ENCODE data around the gene SCN2B.
A peak's percentile ranks its signal among the peaks of the same experiment; 100 is the strongest.

Gene SCN2B

DNA sequence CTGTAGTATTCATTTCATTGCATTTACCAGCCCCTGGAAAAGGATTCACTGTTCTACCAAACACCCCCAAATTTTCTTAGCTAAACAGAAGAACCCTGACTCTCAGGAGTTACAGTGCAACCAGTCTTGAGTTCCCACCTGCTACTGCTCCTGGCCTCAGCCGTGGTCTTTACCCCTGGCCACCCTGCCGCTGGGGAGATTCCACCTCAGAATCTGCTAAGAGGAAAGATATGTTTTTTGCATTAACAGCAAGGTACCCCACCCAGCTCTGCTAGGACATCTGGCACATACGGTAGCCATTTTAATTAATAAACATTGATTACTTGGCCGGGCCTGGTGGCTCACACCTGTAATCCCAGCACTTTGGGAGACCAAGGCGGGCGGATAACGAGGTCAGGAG lies 39.3 kb upstream of the SCN2B start:
- Histone ChIP-seq H3K9me3 (replicated peaks; ENCODE audit: insufficient read depth, low read length) (no peaks in the 10 kb centered on the region), H3K4me3 (ENCODE audit: low read length) (no peak overlapping the region), H3K27me3 (replicated peaks; ENCODE audit: insufficient read depth, low read length) (peaks cover 73% of the 10 kb centered on the region), H3K4me2 (ENCODE audit: low read depth, low read length) (no peak overlapping the region), H3K27ac (ENCODE audit: low read length) (no peak overlapping the region), H3K9ac (ENCODE audit: low read length) (no peak overlapping the region), H3K4me1 (ENCODE audit: low read length) (peaks cover 15% of the 10 kb centered on the region), H3K36me3 (replicated peaks; ENCODE audit: insufficient read depth, low read length) (no peaks in the 10 kb centered on the region), H3K79me2 (ENCODE audit: low read length) (no peaks in the 10 kb centered on the region), H4K20me1 (ENCODE audit: insufficient read depth, low read length) (no peaks in the 10 kb centered on the region; the same call in 1 of the 2 replicates), H2AFZ (ENCODE audit: low read length) (no peak overlapping the region), H3K9me2 (replicated peaks; ENCODE audit: insufficient read depth, low read length) (no peaks in the 10 kb centered on the region), H3F3A (ENCODE audit: insufficient read depth, low read length) (peaks cover 9% of the 10 kb centered on the region; the same call in 1 of the 2 replicates)
- DNase-seq, result no peak
- TF ChIP-seq EZH2phosphoT487 (IDR thresholded peaks at IDR 0.05; ENCODE audit: low read length) (no peak), EZH2 (optimal IDR thresholded peaks at IDR 0.05; ENCODE audit: low read depth, low read length) (no peak)
- TF ChIP-seq, protein P1, sequence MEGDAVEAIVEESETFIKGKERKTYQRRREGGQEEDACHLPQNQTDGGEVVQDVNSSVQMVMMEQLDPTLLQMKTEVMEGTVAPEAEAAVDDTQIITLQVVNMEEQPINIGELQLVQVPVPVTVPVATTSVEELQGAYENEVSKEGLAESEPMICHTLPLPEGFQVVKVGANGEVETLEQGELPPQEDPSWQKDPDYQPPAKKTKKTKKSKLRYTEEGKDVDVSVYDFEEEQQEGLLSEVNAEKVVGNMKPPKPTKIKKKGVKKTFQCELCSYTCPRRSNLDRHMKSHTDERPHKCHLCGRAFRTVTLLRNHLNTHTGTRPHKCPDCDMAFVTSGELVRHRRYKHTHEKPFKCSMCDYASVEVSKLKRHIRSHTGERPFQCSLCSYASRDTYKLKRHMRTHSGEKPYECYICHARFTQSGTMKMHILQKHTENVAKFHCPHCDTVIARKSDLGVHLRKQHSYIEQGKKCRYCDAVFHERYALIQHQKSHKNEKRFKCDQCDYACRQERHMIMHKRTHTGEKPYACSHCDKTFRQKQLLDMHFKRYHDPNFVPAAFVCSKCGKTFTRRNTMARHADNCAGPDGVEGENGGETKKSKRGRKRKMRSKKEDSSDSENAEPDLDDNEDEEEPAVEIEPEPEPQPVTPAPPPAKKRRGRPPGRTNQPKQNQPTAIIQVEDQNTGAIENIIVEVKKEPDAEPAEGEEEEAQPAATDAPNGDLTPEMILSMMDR (IDR thresholded peaks at IDR 0.05; ENCODE audit: low read length), result no peak

DNA sequence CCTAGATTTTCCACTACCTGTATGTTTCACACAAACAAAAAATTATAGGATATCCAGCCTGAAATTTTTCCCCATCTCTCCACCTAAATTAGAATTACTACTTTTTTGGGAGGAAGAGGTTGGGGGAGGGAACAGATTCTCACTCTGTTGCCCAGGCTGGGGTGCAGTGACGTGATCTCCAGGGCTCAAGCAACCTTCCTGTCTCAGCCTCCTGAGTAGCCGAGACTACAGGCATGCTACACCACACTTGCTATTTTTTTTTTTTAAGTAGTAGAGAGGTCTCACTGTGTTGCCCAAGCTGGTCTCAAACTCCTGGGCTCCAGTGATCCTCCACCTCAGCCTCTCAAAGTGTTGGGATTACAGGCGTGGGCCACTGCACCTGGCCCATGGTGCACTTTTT lies 38.8 kb upstream of the SCN2B start:
- Histone ChIP-seq H3K36me3 (replicated peaks; ENCODE audit: insufficient read depth, low read length) (no peaks in the 10 kb centered on the region), H3K9me3 (replicated peaks; ENCODE audit: insufficient read depth, low read length) (no peaks in the 10 kb centered on the region), H3K4me2 (ENCODE audit: low read depth, low read length) (no peak overlapping the region), H3K9me2 (replicated peaks; ENCODE audit: insufficient read depth, low read length) (no peaks in the 10 kb centered on the region), H3K9ac (ENCODE audit: low read length) (no peak overlapping the region), H3K27me3 (replicated peaks; ENCODE audit: insufficient read depth, low read length) (peaks cover 74% of the 10 kb centered on the region), H2AFZ (ENCODE audit: low read length) (no peak overlapping the region), H3K4me3 (ENCODE audit: low read length) (no peak overlapping the region), H3K79me2 (ENCODE audit: low read length) (no peaks in the 10 kb centered on the region), H3K27ac (ENCODE audit: low read length) (no peak overlapping the region), H3K4me1 (ENCODE audit: low read length) (peaks cover 15% of the 10 kb centered on the region), H4K20me1 (ENCODE audit: insufficient read depth, low read length) (no peaks in the 10 kb centered on the region; the same call in 1 of the 2 replicates), H3F3A (ENCODE audit: insufficient read depth, low read length) (peaks cover 9% of the 10 kb centered on the region; the same call in 1 of the 2 replicates)
- no peak for DNase-seq
- TF ChIP-seq EZH2 (optimal IDR thresholded peaks at IDR 0.05; ENCODE audit: low read depth, low read length) (no peak), EZH2phosphoT487 (IDR thresholded peaks at IDR 0.05; ENCODE audit: low read length) (no peak)
- TF ChIP-seq, protein P1 (IDR thresholded peaks at IDR 0.05; ENCODE audit: low read length), result no peak

DNA sequence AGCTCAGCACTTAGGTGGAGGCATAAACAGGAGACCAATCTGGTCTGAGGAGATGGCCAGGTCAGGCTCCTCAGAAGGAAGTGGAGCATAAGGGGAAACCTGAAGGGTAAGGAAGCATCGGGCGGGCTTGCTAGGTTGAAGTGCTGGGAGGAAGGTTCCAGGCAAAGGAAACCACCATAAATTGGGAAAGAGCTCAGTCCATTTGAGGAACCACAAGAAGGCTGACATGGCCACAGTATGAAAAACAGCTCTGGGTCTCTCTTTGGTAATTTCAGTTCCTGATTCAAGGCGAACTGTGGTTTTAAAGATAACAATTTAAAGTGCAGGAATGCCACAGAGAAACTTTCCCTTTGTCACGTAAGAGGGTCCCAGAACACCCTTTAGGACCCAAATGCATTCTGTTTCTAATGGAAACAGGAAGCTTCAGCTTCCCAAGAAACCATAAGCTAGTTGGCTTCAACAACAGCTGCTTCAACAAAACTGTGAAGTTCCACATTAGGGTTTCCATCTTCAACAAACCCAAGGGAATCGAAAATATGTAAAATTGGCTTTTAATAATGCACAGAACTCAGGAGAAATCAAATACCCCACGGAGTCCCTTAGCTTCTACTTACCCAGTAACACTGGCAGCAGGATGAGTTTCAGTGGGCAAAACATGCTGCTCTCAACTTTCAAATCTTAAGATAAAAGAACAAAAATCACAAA lies 37.9 kb upstream of the SCN2B start:
- H2AFZ ChIP-seq (ENCODE audit: low read length), result no peak overlapping the region

More for the DNA sequence above, 37.9 kb upstream of the SCN2B start:
- Histone ChIP-seq H3K27me3 (replicated peaks; ENCODE audit: insufficient read depth, low read length) (peaks cover 69% of the 10 kb centered on the region), H3K9me3 (replicated peaks; ENCODE audit: insufficient read depth, low read length) (no peaks in the 10 kb centered on the region), H3K4me2 (ENCODE audit: low read depth, low read length) (peak overlapping the region; percentile 46), H3K4me1 (ENCODE audit: low read length) (peaks cover 15% of the 10 kb centered on the region), H3K79me2 (ENCODE audit: low read length) (no peaks in the 10 kb centered on the region), H4K20me1 (ENCODE audit: insufficient read depth, low read length) (no peaks in the 10 kb centered on the region; the same call in 1 of the 2 replicates), H3K36me3 (replicated peaks; ENCODE audit: insufficient read depth, low read length) (no peaks in the 10 kb centered on the region), H3K4me3 (ENCODE audit: low read length) (no peak overlapping the region), H3K27ac (ENCODE audit: low read length) (no peak overlapping the region), H3K9ac (ENCODE audit: low read length) (no peak overlapping the region), H3F3A (ENCODE audit: insufficient read depth, low read length) (peaks cover 9% of the 10 kb centered on the region; the same call in 1 of the 2 replicates), H3K9me2 (replicated peaks; ENCODE audit: insufficient read depth, low read length) (no peaks in the 10 kb centered on the region)
- TF ChIP-seq, protein P1 (IDR thresholded peaks at IDR 0.05; ENCODE audit: low read length), result no peak
- TF ChIP-seq EZH2phosphoT487 (IDR thresholded peaks at IDR 0.05; ENCODE audit: low read length) (no peak), EZH2 (optimal IDR thresholded peaks at IDR 0.05; ENCODE audit: low read depth, low read length) (no peak)
- DNase-seq, result peak; percentile 32
